ENCODE results near the gene EPB41L4B.

DNA sequence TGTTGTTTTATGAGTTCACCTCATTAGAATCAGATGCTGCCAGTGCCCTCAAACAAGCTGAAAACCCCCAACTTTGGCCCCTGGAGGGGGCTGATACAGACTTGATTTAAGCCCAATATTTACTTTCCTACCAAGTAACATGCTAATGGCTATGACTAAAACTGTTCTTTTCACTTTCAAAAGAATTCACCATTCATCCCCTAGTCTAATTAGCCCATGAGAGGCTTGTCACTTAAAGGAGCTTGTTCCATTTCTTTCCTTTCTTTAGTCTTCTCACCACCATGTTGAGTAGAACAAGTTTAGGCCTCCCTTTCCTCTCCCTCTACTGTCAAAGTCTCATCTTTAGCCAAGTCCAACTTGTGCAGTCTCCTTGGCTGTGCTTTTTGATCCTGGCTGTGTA lies 50.4 kb downstream of the EPB41L4B start:
- no peak for TF ChIP-seq POLR2A (IDR thresholded peaks at IDR 0.05; ENCODE audit: low read depth, low read length)
- TF ChIP-seq TAF1 (IDR thresholded peaks at IDR 0.05; ENCODE audit: borderline replicate concordance, low read depth, low read length), result no peak
- TF ChIP-seq POLR2AphosphoS5 (IDR thresholded peaks at IDR 0.05; ENCODE audit: low read depth, low read length), result no peak
